Right lobe of liver (tissue), 6 donors: ENCODE results near the gene LENG8. TPM values are rescaled to one million over a fixed set of nuclear protein-coding genes. Genes with fewer than 3 reads are reported as not detected.

Experiments
- ATAC-seq, 4 donors: fragments of 200-7000 bp; cut with Tn5 transposase; one replicate each; pipeline ENCODE4 v1.9.1; 2020; ENCODE audit warnings: mild to moderate bottlenecking in 4 of 4, moderate library complexity in 4 of 4
- DNase-seq, 3 donors: peaks; one replicate each; pipeline ENCODE4 v3.0.0-alpha.2; 2020
- H3K27ac ChIP-seq, 3 donors: fragments of 200-600 bp; one replicate each; pipeline ENCODE4 v1.8.0; 2022
- H3K27me3 ChIP-seq, 2 donors: fragments of 200-600 bp; one replicate each; pipeline ENCODE4 v1.8.0; 2022
- H3K36me3 ChIP-seq, 4 donors: fragments of 200-600 bp; sonication (generic) in 1 of 4; one replicate each; pipeline versions ENCODE4 v1.5.1 to v1.8.0; 2017 to 2022; ENCODE audit warnings: control low read depth in 1 of 4
- H3K4me1 ChIP-seq, 4 donors: fragments of 200-600 bp; sonication (generic) in 1 of 4; one replicate each; pipeline versions ENCODE4 v1.5.1 to v1.8.0; 2017 to 2022; ENCODE audit warnings: control low read depth in 1 of 4
- H3K4me3 ChIP-seq, 3 donors: fragments of 200-600 bp; one replicate each; pipeline ENCODE4 v1.8.0; 2022
- H3K9me3 ChIP-seq, 4 donors: fragments of 200-600 bp; sonication (generic) in 1 of 4; one replicate each; pipeline versions ENCODE4 v1.5.1 to v1.8.0; 2017 to 2022; ENCODE audit warnings: control low read depth in 1 of 4
- POLR2A ChIP-seq: fragments of 450-650 bp; IDR thresholded peaks from one replicate; pipeline ENCODE4 v1.6.1; 2017; ENCODE audit warnings: antibody characterized with exemption, mild to moderate bottlenecking
- WGBS: methylation state at CpG from one replicate; pipeline ENCODE4 v1.1.6; 2018; ENCODE audit warnings: low coverage, low lambda C conversion rate; ENCODE audit not compliant: insufficient coverage; ENCODE audit errors: missing lambda C conversion rate; 5-methylcytosine and 5-hydroxymethylcytosine counted together
- intact Hi-C, 2 donors: fragments of 100-400 bp; cut with DNase I; formaldehyde crosslinking; loops; one replicate each; pipeline versions ENCODE4 v1.11.2 to v1.14.1; 2022
- total RNA-seq, 6 experiments: library from RNA; depleted of rRNA in 2 of 6; stranded (reverse); fragments of >200 nt in 2 of 6; fragmentation: NEBNext Ultra II Directional in 3 of 6; extraction: Animal tissue kit (Norgen Biotek cat#: 25700) in 3 of 6; gene quantifications; one replicate each; pipeline versions ENCODE4 v1.1.0 to v1.2.4, GENCODE V29; 2016 to 2023
- TF ChIP-seq, protein P1 (sequence below), 4 donors: fragments of 200-600 bp in 3 of 4; fragments of 450-650 bp in 1 of 4; IDR thresholded peaks; one replicate each; pipeline versions ENCODE4 v1.5.1 to v1.8.0; 2016 to 2022; ENCODE audit warnings: antibody characterized with exemption in 4 of 4, mild to moderate bottlenecking in 2 of 4
- donor health status: DM: no; HTN: yes; CAD: no.
- donor health status: DM: no; HTN: no; CAD: no.
- donor health status: DM: no; HTN: no; CAD: no.
- donor health status: DM: no; HTN: yes; CAD: no.
- donor health status: DM: no; HTN: yes; CAD: no.

Gene LENG8
- total RNA-seq, 6 experiments from 2014 or later: 29.8 to 66.3 (median 41.1) TPM

DNA sequence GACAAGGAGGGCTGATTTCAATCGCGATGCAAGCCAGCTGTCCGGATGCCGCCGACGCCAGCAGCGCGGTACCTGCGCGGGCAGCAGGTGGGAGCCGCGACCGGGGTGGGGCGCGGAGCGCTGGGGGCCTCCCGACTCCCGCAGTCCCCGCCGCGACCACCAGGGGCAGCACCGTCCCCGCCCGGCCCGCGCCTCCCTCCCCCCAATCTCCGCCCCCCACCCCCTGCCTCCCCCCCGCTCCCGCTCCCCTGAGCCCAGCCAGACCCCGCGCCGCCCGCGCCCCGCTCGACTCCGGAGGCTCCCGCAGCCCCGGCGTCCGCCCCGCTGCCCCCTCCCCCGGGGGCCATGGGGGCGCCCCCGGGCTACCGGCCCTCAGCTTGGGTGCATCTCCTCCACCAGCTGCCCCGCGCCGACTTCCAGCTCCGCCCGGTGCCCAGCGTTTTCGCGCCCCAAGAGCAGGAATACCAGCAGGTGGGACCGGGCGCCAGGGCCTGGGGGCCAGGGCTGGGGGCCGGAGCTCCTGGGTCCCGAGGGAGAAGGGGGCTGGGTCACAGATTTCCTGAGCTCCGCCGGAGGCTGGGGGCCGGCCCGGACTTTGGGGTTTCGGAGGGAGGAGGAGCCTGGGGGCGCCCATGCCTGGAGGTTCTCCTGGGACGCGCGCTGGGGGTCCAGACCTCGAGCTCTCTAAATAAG lies 33.6 kb upstream of the LENG8 start, which contains the start of gene TTYH1:
TTYH1 (plus strand) TSS at position 257 of the 693 bp plus-strand sequence; CDS start at position 346, 89 bp downstream.
- DNase-seq (no peak), ATAC-seq (no peak)
- Histone ChIP-seq H3K36me3 (no peaks in the 10 kb centered on the region), H3K4me3 (no peak within 1 kb of the TSS), H3K27me3 (no peaks in the 10 kb centered on the region), H3K27ac (no peak within 1 kb of the TSS), H3K9me3 (no peaks in the 10 kb centered on the region), H3K4me1 (no peaks in the 10 kb centered on the region)
- intact Hi-C loops: no loop called here
- TF ChIP-seq POLR2A: no peak
- TF ChIP-seq, protein P1, sequence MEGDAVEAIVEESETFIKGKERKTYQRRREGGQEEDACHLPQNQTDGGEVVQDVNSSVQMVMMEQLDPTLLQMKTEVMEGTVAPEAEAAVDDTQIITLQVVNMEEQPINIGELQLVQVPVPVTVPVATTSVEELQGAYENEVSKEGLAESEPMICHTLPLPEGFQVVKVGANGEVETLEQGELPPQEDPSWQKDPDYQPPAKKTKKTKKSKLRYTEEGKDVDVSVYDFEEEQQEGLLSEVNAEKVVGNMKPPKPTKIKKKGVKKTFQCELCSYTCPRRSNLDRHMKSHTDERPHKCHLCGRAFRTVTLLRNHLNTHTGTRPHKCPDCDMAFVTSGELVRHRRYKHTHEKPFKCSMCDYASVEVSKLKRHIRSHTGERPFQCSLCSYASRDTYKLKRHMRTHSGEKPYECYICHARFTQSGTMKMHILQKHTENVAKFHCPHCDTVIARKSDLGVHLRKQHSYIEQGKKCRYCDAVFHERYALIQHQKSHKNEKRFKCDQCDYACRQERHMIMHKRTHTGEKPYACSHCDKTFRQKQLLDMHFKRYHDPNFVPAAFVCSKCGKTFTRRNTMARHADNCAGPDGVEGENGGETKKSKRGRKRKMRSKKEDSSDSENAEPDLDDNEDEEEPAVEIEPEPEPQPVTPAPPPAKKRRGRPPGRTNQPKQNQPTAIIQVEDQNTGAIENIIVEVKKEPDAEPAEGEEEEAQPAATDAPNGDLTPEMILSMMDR (IDR thresholded peaks at IDR 0.05): peak in 3 of 4 donors; percentile 8 to 23 (median 11)
- WGBS: 0% methylated on average over 1 of the region's 68 CpGs

DNA sequence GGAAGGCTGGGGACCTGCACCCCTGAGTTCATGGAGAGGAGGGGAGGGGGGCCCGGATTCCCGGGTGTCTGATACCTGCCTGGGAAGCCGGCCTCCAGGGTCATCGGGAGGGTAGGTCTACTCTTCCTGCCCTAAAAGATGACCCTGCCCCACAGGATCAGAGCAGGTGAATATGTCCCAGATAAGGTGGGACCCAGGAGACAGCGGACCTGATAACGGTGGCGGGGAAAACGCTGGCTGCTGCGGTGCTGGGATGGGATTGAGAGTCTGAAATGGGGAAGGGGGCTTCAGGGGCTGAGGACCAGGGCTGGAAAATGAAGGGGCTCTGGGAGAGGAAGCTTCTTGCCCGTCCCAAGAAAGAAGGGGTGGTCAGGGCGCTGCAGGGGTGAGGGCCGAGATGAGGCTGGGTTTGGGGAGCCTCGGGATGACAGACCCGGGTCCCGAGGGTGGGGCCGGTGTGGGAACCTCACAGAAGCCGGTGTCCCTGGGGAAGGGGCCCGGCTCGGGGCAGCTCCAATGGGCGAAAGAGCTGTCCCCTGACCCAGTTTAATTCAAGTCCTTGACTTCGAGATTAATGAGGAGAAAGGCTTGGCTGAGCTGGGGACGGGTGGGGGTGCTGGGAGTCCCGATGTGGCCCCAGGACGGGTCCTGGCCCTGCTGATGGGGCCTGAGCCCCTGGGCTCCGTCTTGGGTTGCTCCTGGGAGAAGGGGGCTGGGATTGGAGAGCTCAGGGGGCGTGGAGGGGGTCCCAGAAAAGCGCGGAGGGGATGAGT lies 32.9 kb upstream of the LENG8 start:
- under 1% methylated on average over 18 of the region's 28 CpGs for WGBS
- no peak for ATAC-seq
- DNase-seq: no peak
- intact Hi-C loops: no loop called here
- Histone ChIP-seq H3K4me3 (no peak overlapping the region), H3K27ac (no peak overlapping the region), H3K9me3 (no peaks in the 10 kb centered on the region), H3K4me1 (no peaks in the 10 kb centered on the region), H3K36me3 (no peaks in the 10 kb centered on the region), H3K27me3 (no peaks in the 10 kb centered on the region)
- TF ChIP-seq, protein P1 (IDR thresholded peaks at IDR 0.05): no peak
- TF ChIP-seq POLR2A: no peak

DNA sequence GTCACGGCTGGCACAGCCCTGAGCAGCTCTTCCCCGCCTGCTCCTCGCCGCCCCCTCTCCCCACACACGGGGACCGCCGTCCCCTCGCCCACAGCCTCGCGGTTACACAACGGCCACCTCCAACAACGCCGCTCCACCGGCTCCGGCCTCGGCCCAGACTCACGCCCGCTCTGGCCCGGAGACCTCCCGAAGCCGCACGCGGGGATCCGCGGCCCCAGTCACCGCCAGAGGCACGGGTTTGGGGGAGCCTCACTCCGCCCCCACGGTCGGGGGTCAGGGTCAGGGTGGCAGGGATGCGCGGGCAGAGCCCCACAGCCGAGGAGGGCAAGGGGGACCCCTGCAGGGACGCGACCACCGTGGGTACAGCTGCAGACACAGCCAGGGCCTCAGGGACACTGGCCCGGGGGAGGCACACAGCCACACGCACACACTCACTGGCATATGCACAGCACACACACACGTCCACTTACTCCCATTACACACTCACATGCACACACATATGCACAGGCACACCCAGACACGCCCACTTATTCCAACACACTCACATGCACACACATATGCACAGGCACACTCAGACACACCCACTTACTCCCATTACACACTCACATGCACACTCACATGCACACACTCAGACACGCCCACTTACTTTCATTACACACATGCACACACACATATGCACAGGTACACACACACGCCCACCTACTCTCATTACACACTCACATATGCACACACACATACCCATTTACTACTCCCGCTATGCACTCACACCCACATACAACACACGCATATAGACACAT lies 32.1 kb upstream of the LENG8 start:
- Histone ChIP-seq H3K27ac (no peak overlapping the region), H3K9me3 (no peaks in the 10 kb centered on the region), H3K36me3 (no peaks in the 10 kb centered on the region), H3K4me1 (no peaks in the 10 kb centered on the region), H3K27me3 (no peaks in the 10 kb centered on the region), H3K4me3 (no peak overlapping the region)
- no peak for ATAC-seq
- no peak for DNase-seq
- TF ChIP-seq, protein P1 (IDR thresholded peaks at IDR 0.05): no peak
- TF ChIP-seq POLR2A: no peak
- WGBS: 55% methylated on average over 8 of the region's 44 CpGs
- intact Hi-C loops: no loop called here

DNA sequence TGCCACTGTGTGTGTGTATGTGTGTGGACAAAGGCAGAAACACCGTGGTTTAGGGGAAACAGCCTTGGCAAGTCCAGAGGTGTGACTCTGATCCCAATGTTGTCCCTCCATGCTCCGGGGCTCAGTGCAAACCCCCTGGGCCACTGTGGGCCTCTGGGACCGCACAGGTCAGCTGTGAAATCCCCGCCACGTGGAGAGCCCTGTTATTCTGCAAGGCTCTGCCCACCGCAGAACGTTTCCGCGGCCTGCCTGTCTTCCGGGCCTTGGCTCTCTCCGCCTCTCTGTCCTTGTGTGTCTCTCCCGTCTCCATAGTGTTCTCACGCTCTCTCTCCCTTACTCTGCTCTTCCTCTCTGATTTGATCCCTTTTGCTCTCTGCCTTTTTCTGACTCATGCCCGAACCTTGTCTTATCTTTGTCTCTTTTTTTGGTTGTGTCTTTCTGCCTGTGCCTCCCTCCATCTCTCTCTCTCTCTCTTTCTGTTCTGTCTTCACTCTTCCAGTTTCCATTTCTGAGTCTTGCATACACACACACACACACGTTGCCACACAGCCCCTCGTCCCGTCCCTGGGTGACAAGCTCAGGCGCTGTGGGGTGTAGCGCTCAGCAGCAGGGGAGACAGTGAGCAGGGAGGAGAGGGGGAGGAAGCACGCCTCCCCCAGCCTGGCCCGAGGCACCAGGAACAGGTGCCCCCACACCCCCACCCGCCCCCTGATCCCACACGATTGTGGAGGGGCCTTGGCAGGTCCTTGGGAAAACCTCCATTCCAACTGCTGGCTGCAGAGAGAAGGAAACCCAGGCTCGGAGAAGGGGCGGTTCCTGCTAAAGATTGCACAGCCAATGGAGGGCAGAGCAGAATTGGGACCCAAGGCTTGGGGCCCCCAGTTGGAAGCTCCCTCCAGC lies 30.7 kb upstream of the LENG8 start:
- ATAC-seq (peak in 3 of 4 donors; percentile 15 to 30 (median 25)), DNase-seq (no peak)

More for the DNA sequence above, 30.7 kb upstream of the LENG8 start:
- no peak overlapping the region for H3K27ac ChIP-seq
- intact Hi-C loops: no loop called here
- TF ChIP-seq POLR2A: no peak
- TF ChIP-seq, protein P1 (IDR thresholded peaks at IDR 0.05): no peak
- no peaks in the 10 kb centered on the region for H3K9me3 ChIP-seq
- no peaks in the 10 kb centered on the region for H3K4me1 ChIP-seq
- WGBS: 7% methylated on average over 12 of the region's 25 CpGs
- H3K4me3 ChIP-seq: no peak overlapping the region
- no peaks in the 10 kb centered on the region for H3K36me3 ChIP-seq
- H3K27me3 ChIP-seq: no peaks in the 10 kb centered on the region
